Glutamatergic neuron (in vitro differentiated cells): ENCODE data around the gene NCOA7. TPM values are rescaled to one million over a fixed set of nuclear protein-coding genes. Genes with fewer than 3 reads are reported as not detected.

ENCODE experiments used
- DNase-seq: peaks from one replicate; pipeline ENCODE4 v3.0.0; 2022
- H3K27ac Mint-ChIP-seq: one replicate; pipeline ENCODE4 v1.8.0; 2020; ENCODE audit warnings: mild to moderate bottlenecking, mixed read lengths, inconsistent platforms; ENCODE audit not compliant: unreplicated experiment
- H3K27me3 Mint-ChIP-seq: one replicate; pipeline ENCODE4 v1.8.0; 2020; ENCODE audit warnings: mild to moderate bottlenecking, moderate library complexity, mixed read lengths, inconsistent platforms; ENCODE audit not compliant: unreplicated experiment
- H3K36me3 Mint-ChIP-seq: one replicate; pipeline ENCODE4 v1.8.0; 2020; ENCODE audit warnings: mild to moderate bottlenecking, mixed read lengths, inconsistent platforms; ENCODE audit not compliant: unreplicated experiment
- H3K4me1 Mint-ChIP-seq: one replicate; pipeline ENCODE4 v1.8.0; 2020; ENCODE audit warnings: mild to moderate bottlenecking, low read depth, mixed read lengths, inconsistent platforms; ENCODE audit not compliant: unreplicated experiment
- H3K4me3 Mint-ChIP-seq: one replicate; pipeline ENCODE4 v1.8.0; 2020; ENCODE audit warnings: mild to moderate bottlenecking, mixed read lengths, inconsistent platforms; ENCODE audit not compliant: unreplicated experiment
- H3K9me3 Mint-ChIP-seq: one replicate; pipeline ENCODE4 v1.8.0; 2020; ENCODE audit warnings: mild to moderate bottlenecking, moderate library complexity, mixed read lengths, inconsistent platforms; ENCODE audit not compliant: unreplicated experiment
- CTCF ChIP-seq: fragments of 200-600 bp; sonication (generic); IDR thresholded peaks from one replicate; pipeline ENCODE4 v1.5.0; 2021; ENCODE audit not compliant: partially characterized antibody, unreplicated experiment
- total RNA-seq: library from RNA; stranded (reverse); fragmentation: NEBNext Ultra II Directional; extraction: Animal tissue kit (Norgen Biotek cat#: 25700); gene quantifications from one replicate; pipeline ENCODE4 v1.2.1, GENCODE V29; 2021; ENCODE audit not compliant: unreplicated experiment

The NCOA7 gene
- total RNA-seq, 1 donor from 2014 or later = 23.5 TPM

- H3K27me3 Mint-ChIP-seq = no peaks in the 10 kb centered on the region
- H3K27ac Mint-ChIP-seq = no peak overlapping the region
- no peak for DNase-seq
- peaks cover 4% of the 10 kb centered on the region for H3K4me1 Mint-ChIP-seq
- no peak for TF ChIP-seq CTCF
- no peak overlapping the region for H3K4me3 Mint-ChIP-seq
- H3K36me3 Mint-ChIP-seq = no peaks in the 10 kb centered on the region
- H3K9me3 Mint-ChIP-seq = no peaks in the 10 kb centered on the region
Observed at GRCh38 chr6:125806813-125807212, 16.1 kb downstream of the NCOA7 start.

- Mint-ChIP-seq H3K27me3 (no peaks in the 10 kb centered on the region), H3K27ac (no peak overlapping the region), H3K9me3 (no peaks in the 10 kb centered on the region), H3K4me3 (no peak overlapping the region), H3K36me3 (no peaks in the 10 kb centered on the region), H3K4me1 (peaks cover 4% of the 10 kb centered on the region)
- no peak for DNase-seq
- no peak for TF ChIP-seq CTCF
Observed at GRCh38 chr6:125807293-125807692, 16.5 kb downstream of the NCOA7 start.

- peaks cover 10% of the 10 kb centered on the region for H3K4me1 Mint-ChIP-seq
- no peak overlapping the region for H3K27ac Mint-ChIP-seq
- no peak overlapping the region for H3K4me3 Mint-ChIP-seq
- no peaks in the 10 kb centered on the region for H3K9me3 Mint-ChIP-seq
- TF ChIP-seq CTCF = no peak
- no peaks in the 10 kb centered on the region for H3K36me3 Mint-ChIP-seq
- no peaks in the 10 kb centered on the region for H3K27me3 Mint-ChIP-seq
- DNase-seq = no peak
Observed at GRCh38 chr6:125808060-125808459, 17.3 kb downstream of the NCOA7 start.

GRCh38 chr6:125808591-125808990 lies 17.8 kb downstream of the NCOA7 start:
- Mint-ChIP-seq H3K36me3 (no peaks in the 10 kb centered on the region), H3K9me3 (no peaks in the 10 kb centered on the region), H3K27me3 (no peaks in the 10 kb centered on the region), H3K4me3 (no peak overlapping the region), H3K27ac (no peak overlapping the region), H3K4me1 (peaks cover 11% of the 10 kb centered on the region)
- TF ChIP-seq CTCF = no peak
- DNase-seq = no peak

- Mint-ChIP-seq H3K36me3 (no peaks in the 10 kb centered on the region), H3K27me3 (no peaks in the 10 kb centered on the region), H3K9me3 (no peaks in the 10 kb centered on the region), H3K4me1 (peaks cover 11% of the 10 kb centered on the region), H3K4me3 (no peak overlapping the region), H3K27ac (no peak overlapping the region)
- no peak for TF ChIP-seq CTCF
- no peak for DNase-seq
Observed at GRCh38 chr6:125809570-125810170, 18.9 kb downstream of the NCOA7 start.
